CD14-positive monocyte (primary cell): ENCODE measurements around the gene TOMM40L. TPM values are rescaled to one million over a fixed set of nuclear protein-coding genes. Genes with fewer than 3 reads are reported as not detected.

Source experiments
- DNase-seq, 3 donors: peaks; one replicate each; pipeline ENCODE4 v3.0.0-alpha.2; 2011 to 2022
- H2AFZ ChIP-seq: 2 replicates; pipeline ENCODE4 v1.6.0; 2012; ENCODE audit warnings: mild to moderate bottlenecking, low read depth, low read length, inconsistent platforms; ENCODE audit not compliant: insufficient read depth, poor library complexity, severe bottlenecking
- H3K27ac ChIP-seq, 2 donors: 1 replicate in 1 of 2; 2 replicates in 1 of 2; pipeline ENCODE4 v1.5.1; 2012 to 2013; ENCODE audit warnings: low read length in 2 of 2, control low read depth in 1 of 2, inconsistent platforms in 1 of 2, low read depth in 1 of 2, mild to moderate bottlenecking in 1 of 2
- H3K27me3 ChIP-seq, 2 donors: one replicate each; pipeline versions ENCODE4 v1.6.0 to v1.6.1; 2011 to 2013; ENCODE audit warnings: low read length in 2 of 2; ENCODE audit not compliant: control insufficient read depth in 2 of 2, insufficient read depth in 2 of 2
- H3K36me3 ChIP-seq, 2 donors: replicated peaks in 1 of 2; 1 replicate in 1 of 2; 2 replicates in 1 of 2; pipeline versions ENCODE4 v1.5.1 to v1.6.1; 2012 to 2013; ENCODE audit warnings: low read length in 2 of 2, control low read depth in 1 of 2, inconsistent platforms in 1 of 2, mild to moderate bottlenecking in 1 of 2; ENCODE audit not compliant: insufficient read depth in 2 of 2, control insufficient read depth in 1 of 2
- H3K4me1 ChIP-seq, 2 donors: 1 replicate in 1 of 2; 2 replicates in 1 of 2; pipeline versions ENCODE4 v1.5.1 to v1.6.1; 2012 to 2013; ENCODE audit warnings: low read length in 2 of 2, control low read depth in 1 of 2, inconsistent platforms in 1 of 2, mild to moderate bottlenecking in 1 of 2, moderate library complexity in 1 of 2; ENCODE audit not compliant: insufficient read depth in 2 of 2, control insufficient read depth in 1 of 2
- H3K4me2 ChIP-seq: replicated peaks from 2 replicates; pipeline ENCODE3; 2012; ENCODE audit warnings: low read length, moderate library complexity, mild to moderate bottlenecking; ENCODE audit not compliant: poor library complexity, severe bottlenecking; ENCODE audit errors: extremely low read depth
- H3K4me3 ChIP-seq, 3 experiments: fragments of 200-600 bp in 1 of 3; sonication (generic) in 1 of 3; replicated peaks in 1 of 3; 1 replicate in 2 of 3; 2 replicates in 1 of 3; pipeline ENCODE4 v1.5.1; 2011 to 2013; ENCODE audit warnings: low read length in 3 of 3, mild to moderate bottlenecking in 3 of 3, control low read depth in 2 of 3, low read depth in 2 of 3, inconsistent platforms in 1 of 3, moderate library complexity in 1 of 3
- H3K79me2 ChIP-seq: 2 replicates; pipeline ENCODE4 v1.6.0; 2012; ENCODE audit warnings: mild to moderate bottlenecking, control low read depth, inconsistent platforms, low read length, moderate library complexity; ENCODE audit not compliant: insufficient read depth
- H3K9ac ChIP-seq: 2 replicates; pipeline ENCODE4 v1.6.0; 2017; ENCODE audit warnings: low read length, mild to moderate bottlenecking; ENCODE audit not compliant: insufficient read depth, poor library complexity, severe bottlenecking
- H3K9me3 ChIP-seq, 2 donors: replicated peaks in 1 of 2; 1 replicate in 1 of 2; 2 replicates in 1 of 2; pipeline versions ENCODE4 v1.5.1 to v1.6.1; 2012 to 2013; ENCODE audit warnings: low read length in 2 of 2, control low read depth in 1 of 2; ENCODE audit not compliant: control insufficient read depth in 1 of 2, insufficient read depth in 1 of 2
- H4K20me1 ChIP-seq: 2 replicates; pipeline ENCODE4 v1.6.0; 2012; ENCODE audit warnings: mild to moderate bottlenecking, low read length, control low read depth, moderate library complexity; ENCODE audit not compliant: insufficient read depth
- H3K27ac Mint-ChIP-seq, 7 donors: one replicate each; pipeline ENCODE4 v1.8.0; 2020; ENCODE audit warnings: mild to moderate bottlenecking in 7 of 7, mixed read lengths in 7 of 7, moderate library complexity in 6 of 7, inconsistent platforms in 2 of 7
- H3K27me3 Mint-ChIP-seq, 3 donors: one replicate each; pipeline ENCODE4 v1.8.0; 2021 to 2022; ENCODE audit warnings: low read depth in 3 of 3, mild to moderate bottlenecking in 3 of 3, mixed read lengths in 3 of 3, moderate library complexity in 3 of 3, inconsistent platforms in 1 of 3
- H3K36me3 Mint-ChIP-seq, 2 donors: one replicate each; pipeline ENCODE4 v1.8.0; 2020; ENCODE audit warnings: mixed read lengths in 2 of 2, inconsistent platforms in 1 of 2, mild to moderate bottlenecking in 1 of 2
- H3K4me1 Mint-ChIP-seq: one replicate; pipeline ENCODE4 v1.8.0; 2020; ENCODE audit warnings: mild to moderate bottlenecking, mixed read lengths
- H3K4me3 Mint-ChIP-seq, 2 donors: one replicate each; pipeline ENCODE4 v1.8.0; 2020; ENCODE audit warnings: mild to moderate bottlenecking in 2 of 2, mixed read lengths in 2 of 2, moderate library complexity in 1 of 2
- H3K9me3 Mint-ChIP-seq, 7 donors: one replicate each; pipeline ENCODE4 v1.8.0; 2020 to 2022; ENCODE audit warnings: mixed read lengths in 7 of 7, mild to moderate bottlenecking in 6 of 7, moderate library complexity in 6 of 7, inconsistent platforms in 2 of 7
- WGBS: methylation state at CpG from one replicate; pipeline ENCODE4 v1.1.5; 2013; ENCODE audit warnings: missing lambda C conversion rate; ENCODE audit not compliant: insufficient coverage; 5-methylcytosine and 5-hydroxymethylcytosine counted together
- intact Hi-C, 2 donors: fragments of 100-400 bp; cut with micrococcal nuclease; formaldehyde crosslinking; loops; one replicate each; pipeline versions ENCODE4 v1.15.0 to v1.15.1; 2023
- polyA plus RNA-seq, 3 donors: library from polyadenylated mRNA; depleted of rRNA in 1 of 3; unstranded in 2 of 3; stranded (reverse) in 1 of 3; fragments of 300-500 nt in 2 of 3; fragments of >200 nt in 1 of 3; fragmentation: Illumina TruSeq in 2 of 3; gene quantifications; 1 replicate in 2 of 3; 2 replicates in 1 of 3; pipeline ENCODE4 v1.2.3, GENCODE V29; 2012 to 2021
- TF ChIP-seq, protein P1 (sequence below): fragments of 200-600 bp; IDR thresholded peaks from one replicate; pipeline ENCODE4 v1.8.0; 2022; ENCODE audit warnings: antibody characterized with exemption, mild to moderate bottlenecking

Gene TOMM40L
- polyA plus RNA-seq, 3 donors, result 3.8 to 31.5 (median 5.2) TPM

DNA sequence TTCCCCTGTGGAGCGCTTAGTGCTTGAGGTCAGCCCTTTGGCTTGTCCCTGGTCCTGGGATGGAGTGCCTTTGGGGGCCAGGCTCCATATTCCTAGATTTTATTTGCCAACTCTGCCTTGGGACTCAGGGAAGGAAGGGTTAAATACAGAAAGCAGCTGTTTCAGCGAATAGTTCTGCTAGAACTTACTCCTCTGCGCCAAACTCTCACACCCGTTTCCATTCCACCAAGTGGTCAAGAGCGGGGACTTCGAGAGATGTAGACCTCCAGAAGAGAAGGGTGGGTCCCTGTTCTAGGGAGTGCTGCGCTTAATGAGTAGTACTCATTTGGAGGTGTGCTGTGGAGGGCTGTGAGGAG, 704 bp upstream of the TOMM40L start:
- Mint-ChIP-seq H3K36me3 (peaks cover 48 to 55% of the 10 kb centered on the region in 2 donors), H3K4me1 (peaks cover 64% of the 10 kb centered on the region), H3K4me3 (peak overlapping the region; percentile 49 to 76), H3K27ac (peak overlapping the region; percentile 88 to 99 (median 96)), H3K27me3 (peaks cover 0 to 5% (median 1%) of the 10 kb centered on the region in 3 donors), H3K9me3 (peaks cover 0 to 2% (median 0%) of the 10 kb centered on the region in 7 donors)
- TF ChIP-seq, protein P1, sequence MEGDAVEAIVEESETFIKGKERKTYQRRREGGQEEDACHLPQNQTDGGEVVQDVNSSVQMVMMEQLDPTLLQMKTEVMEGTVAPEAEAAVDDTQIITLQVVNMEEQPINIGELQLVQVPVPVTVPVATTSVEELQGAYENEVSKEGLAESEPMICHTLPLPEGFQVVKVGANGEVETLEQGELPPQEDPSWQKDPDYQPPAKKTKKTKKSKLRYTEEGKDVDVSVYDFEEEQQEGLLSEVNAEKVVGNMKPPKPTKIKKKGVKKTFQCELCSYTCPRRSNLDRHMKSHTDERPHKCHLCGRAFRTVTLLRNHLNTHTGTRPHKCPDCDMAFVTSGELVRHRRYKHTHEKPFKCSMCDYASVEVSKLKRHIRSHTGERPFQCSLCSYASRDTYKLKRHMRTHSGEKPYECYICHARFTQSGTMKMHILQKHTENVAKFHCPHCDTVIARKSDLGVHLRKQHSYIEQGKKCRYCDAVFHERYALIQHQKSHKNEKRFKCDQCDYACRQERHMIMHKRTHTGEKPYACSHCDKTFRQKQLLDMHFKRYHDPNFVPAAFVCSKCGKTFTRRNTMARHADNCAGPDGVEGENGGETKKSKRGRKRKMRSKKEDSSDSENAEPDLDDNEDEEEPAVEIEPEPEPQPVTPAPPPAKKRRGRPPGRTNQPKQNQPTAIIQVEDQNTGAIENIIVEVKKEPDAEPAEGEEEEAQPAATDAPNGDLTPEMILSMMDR, result no peak
- Histone ChIP-seq H2AFZ (no peak overlapping the region), H3K27me3 (no peaks in the 10 kb centered on the region), H3K9me3 (no peaks in the 10 kb centered on the region), H3K4me3 (peak overlapping the region in 1 of 3 experiments; percentile 47), H3K4me1 (peaks cover 32 to 45% of the 10 kb centered on the region in 2 donors), H4K20me1 (peaks cover 38% of the 10 kb centered on the region), H3K36me3 (peaks cover 20 to 54% of the 10 kb centered on the region in 2 donors), H3K27ac (peak overlapping the region; percentile 57 to 77), H3K4me2 (peak overlapping the region; percentile 56), H3K79me2 (peaks cover 9% of the 10 kb centered on the region), H3K9ac (no peak overlapping the region)
- DNase-seq, result no peak
- no CpG with 5 or more reads among the region's 7 CpGs for WGBS
- intact Hi-C loops, result loop anchor here in 1 of 2 donors (1.0 to 5.0 kb wide), 3 partner anchors 16 to 157 kb away; partner anchors contain the start of gene SDHC

GRCh38 chr1:161226320-161226711, 456 bp downstream of the TOMM40L start:
- DNase-seq, result no peak
- WGBS, result 18% methylated on average over 11 of the region's 15 CpGs
- peak overlapping the region; percentile 37 for H2AFZ ChIP-seq

More at GRCh38 chr1:161226320-161226711, 456 bp downstream of the TOMM40L start:
- Mint-ChIP-seq H3K27ac (peak overlapping the region; percentile 88 to 99 (median 97)), H3K4me3 (peak overlapping the region; percentile 95 to 98), H3K4me1 (peaks cover 60% of the 10 kb centered on the region), H3K27me3 (peaks cover 0 to 5% (median 1%) of the 10 kb centered on the region in 3 donors), H3K9me3 (peaks cover 0 to 2% (median 0%) of the 10 kb centered on the region in 7 donors), H3K36me3 (peaks cover 50 to 54% of the 10 kb centered on the region in 2 donors)
- Histone ChIP-seq H3K4me1 (peaks cover 32 to 45% of the 10 kb centered on the region in 2 donors), H3K9ac (no peak overlapping the region), H3K4me2 (peak overlapping the region; percentile 83), H3K79me2 (peaks cover 9% of the 10 kb centered on the region), H3K27ac (peak overlapping the region in 1 of 2 donors; percentile 39), H4K20me1 (peaks cover 26% of the 10 kb centered on the region), H3K36me3 (peaks cover 25 to 55% of the 10 kb centered on the region in 2 donors), H3K9me3 (no peaks in the 10 kb centered on the region), H3K4me3 (peak overlapping the region; percentile 50 to 79 (median 63)), H3K27me3 (no peaks in the 10 kb centered on the region)
- TF ChIP-seq, protein P1, result no peak
- intact Hi-C loops, result loop anchor here in 1 of 2 donors (5.0 kb wide), 2 partner anchors 86 to 156 kb away; partner anchors contain the start of gene SDHC
